GM12878 (cell line): ENCODE measurements around the gene HOXC13. TPM values are rescaled to one million over a fixed set of nuclear protein-coding genes. Genes with fewer than 3 reads are reported as not detected.

ENCODE experiments used
- ATAC-seq: fragments of 200-7000 bp; cut with Tn5 transposase; 3 replicates; pipeline ENCODE4 v1.9.1; 2020; ENCODE audit warnings: mild to moderate bottlenecking, moderate library complexity
- BruUV-seq: library from RNA; stranded (reverse); fragments of 400-500 nt; replicated peaks from 2 replicates; lab custom pipeline; 2021; lab: Mats Ljungman, UMichigan
- CTCF ChIA-PET: fragments of 300-600 bp; sonication (Branson Sonifier 250); formaldehyde crosslinking; extraction: SDS; loops from one replicate; lab custom pipeline; 2021; ENCODE audit warnings: inconsistent platforms; lab: Yijun Ruan, JAX
- POLR2A ChIA-PET: fragments of 350-600 bp; formaldehyde crosslinking; extraction: SDS; loops from one replicate; lab custom pipeline; 2021; ENCODE audit warnings: inconsistent platforms; lab: Charles Lee
- RAD21 ChIA-PET: fragments of 300-600 bp; sonication (Branson Sonifier 250); formaldehyde crosslinking; loops from one replicate; lab custom pipeline; 2023; ENCODE audit warnings: antibody characterized with exemption; ENCODE audit not compliant: unreplicated experiment; lab: Charles Lee
- SMC1A ChIA-PET: fragments of 300-600 bp; sonication (Branson Sonifier 250); formaldehyde crosslinking; loops from one replicate; lab custom pipeline; 2023; ENCODE audit not compliant: unreplicated experiment, uncharacterized antibody; lab: Charles Lee
- DNase-seq: peaks from one replicate; pipeline ENCODE4 v3.0.0-alpha.2; 2011; ENCODE audit warnings: low read depth, low spot score
- FAIRE-seq: peaks from 3 replicates; lab custom pipeline; 2011; peaks lifted over from hg19 to GRCh38; lab: Jason Lieb, UNC
- H2AFZ ChIP-seq: 2 replicates; pipeline ENCODE4 v1.6.0; 2011; ENCODE audit warnings: low read depth, low read length, control low read depth; ENCODE audit not compliant: control insufficient read depth
- H3K27ac ChIP-seq: 2 replicates; pipeline ENCODE4 v1.5.1; 2011; ENCODE audit warnings: control low read depth; ENCODE audit not compliant: control insufficient read depth, insufficient read depth
- H3K27me3 ChIP-seq, 2 experiments: replicated peaks in 1 of 2; 2 replicates each; pipeline versions ENCODE4 v1.6.0 to v1.6.1; 2011; ENCODE audit warnings: low read length in 1 of 2; ENCODE audit not compliant: control insufficient read depth in 2 of 2, insufficient read depth in 2 of 2
- H3K36me3 ChIP-seq, 2 experiments: 2 replicates each; pipeline ENCODE4 v1.5.1; 2011; ENCODE audit warnings: low read length in 1 of 2; ENCODE audit not compliant: control insufficient read depth in 2 of 2, insufficient read depth in 2 of 2
- H3K4me1 ChIP-seq: 2 replicates; pipeline ENCODE4 v1.6.1; 2011; ENCODE audit warnings: mild to moderate bottlenecking, low read length, moderate library complexity, mixed read lengths; ENCODE audit not compliant: control insufficient read depth, insufficient read depth
- H3K4me2 ChIP-seq: 2 replicates; pipeline ENCODE4 v1.6.0; 2011; ENCODE audit warnings: control low read depth; ENCODE audit not compliant: control insufficient read depth, insufficient read depth
- H3K4me3 ChIP-seq: fragments of 200-600 bp; sonication (generic); 2 replicates; pipeline ENCODE4 v1.5.1; 2016
- H3K79me2 ChIP-seq: 2 replicates; pipeline ENCODE4 v1.6.0; 2011; ENCODE audit warnings: low read length; ENCODE audit not compliant: control insufficient read depth, insufficient read depth
- H3K9ac ChIP-seq: 2 replicates; pipeline ENCODE4 v1.8.0; 2011; ENCODE audit warnings: low read length, control low read depth, mixed read lengths; ENCODE audit not compliant: control insufficient read depth, insufficient read depth
- H3K9me3 ChIP-seq: replicated peaks from 3 replicates; pipeline ENCODE4 v1.5.1; 2011; ENCODE audit warnings: mild to moderate bottlenecking, low read length; ENCODE audit not compliant: control insufficient read depth, insufficient read depth
- H4K20me1 ChIP-seq: 2 replicates; pipeline ENCODE4 v1.6.0; 2011; ENCODE audit not compliant: control insufficient read depth, insufficient read depth
- CBX5 ChIP-seq: sonication (generic); IDR thresholded peaks from 2 replicates; pipeline ENCODE4 v1.6.1; 2016; ENCODE audit warnings: low read depth, moderate library complexity, mild to moderate bottlenecking, inconsistent platforms
- EED ChIP-seq: sonication (generic); IDR thresholded peaks from 2 replicates; pipeline ENCODE4 v1.6.1; 2016; ENCODE audit warnings: antibody characterized with exemption, low read depth
- MTA2 ChIP-seq: fragments of 450-650 bp; IDR thresholded peaks from 2 replicates; pipeline ENCODE4 v1.6.1; 2016; ENCODE audit warnings: low read depth, mild to moderate bottlenecking, moderate library complexity
- NR2C1 ChIP-seq: fragments of 450-650 bp; IDR thresholded peaks from 2 replicates; pipeline ENCODE4 v1.6.1; 2017; ENCODE audit warnings: antibody characterized with exemption, mild to moderate bottlenecking, moderate library complexity
- RFX5 ChIP-seq: IDR thresholded peaks from 2 replicates; pipeline ENCODE4 v1.6.1; 2011; ENCODE audit warnings: low read depth, low read length, improper control_type of control experiment
- SMAD5 ChIP-seq: IDR thresholded peaks from 2 replicates; pipeline ENCODE4 v1.6.1; 2016; ENCODE audit warnings: antibody characterized with exemption, low read depth
- ZNF274 ChIP-seq: IDR thresholded peaks from one replicate; pipeline ENCODE4 v1.8.0; 2011; ENCODE audit not compliant: insufficient read length, insufficient read depth
- WGBS: methylation state at CpG from one replicate; pipeline ENCODE4 v1.1.6; 2016; ENCODE audit warnings: low lambda C conversion rate; ENCODE audit not compliant: insufficient replicate concordance, insufficient coverage; ENCODE audit errors: missing lambda C conversion rate; 5-methylcytosine and 5-hydroxymethylcytosine counted together
- in situ Hi-C: fragments of 300-500 bp; cut with MboI; formaldehyde crosslinking; loops from 9 replicates; pipeline ENCODE4 v1.14.3; 2018; ENCODE audit warnings: mixed read lengths
- intact Hi-C: fragments of 100-400 bp; cut with micrococcal nuclease; formaldehyde crosslinking; loops from one replicate; pipeline ENCODE4 v1.14.2; 2022; ENCODE audit not compliant: unreplicated experiment
- polyA plus RNA-seq, 11 experiments: library from polyadenylated mRNA; depleted of rRNA in 4 of 11; unstranded in 6 of 11; stranded (reverse) in 5 of 11; fragments of >200 nt; fragmentation: Nextera tagmentation in 4 of 11; fragmentation: Illumina TruSeq in 1 of 11; extraction: Ambion mirVana in 4 of 11; extraction: Trizol in 1 of 11; gene quantifications; 1 replicate in 1 of 11; 2 replicates in 10 of 11; pipeline versions ENCODE4 v1.2.1 to v1.2.3, GENCODE V29; 2011 to 2016; ENCODE audit warnings: inconsistent platforms in 2 of 11, missing spikeins in 2 of 11, low read depth in 1 of 11
- total RNA-seq, 4 experiments: library from RNA; depleted of rRNA in 3 of 4; stranded (reverse); fragments of >200 nt in 3 of 4; fragmentation: Illumina TruSeq in 1 of 4; extraction: Trizol in 1 of 4; gene quantifications; 2 replicates each; pipeline versions ENCODE4 v1.2.1 to v1.2.3, GENCODE V29; 2013 to 2021
- TF ChIP-seq, protein P1 (sequence below): fragments of 450-650 bp; IDR thresholded peaks from 2 replicates; pipeline ENCODE4 v1.6.1; 2017; ENCODE audit warnings: low read depth, mild to moderate bottlenecking, moderate library complexity

The HOXC13 gene
- total and polyA plus RNA-seq, 10 of the 15 experiments (the other 5 are each of a cell fraction or from before 2014, with no cell fraction given) = not detected

DNA sequence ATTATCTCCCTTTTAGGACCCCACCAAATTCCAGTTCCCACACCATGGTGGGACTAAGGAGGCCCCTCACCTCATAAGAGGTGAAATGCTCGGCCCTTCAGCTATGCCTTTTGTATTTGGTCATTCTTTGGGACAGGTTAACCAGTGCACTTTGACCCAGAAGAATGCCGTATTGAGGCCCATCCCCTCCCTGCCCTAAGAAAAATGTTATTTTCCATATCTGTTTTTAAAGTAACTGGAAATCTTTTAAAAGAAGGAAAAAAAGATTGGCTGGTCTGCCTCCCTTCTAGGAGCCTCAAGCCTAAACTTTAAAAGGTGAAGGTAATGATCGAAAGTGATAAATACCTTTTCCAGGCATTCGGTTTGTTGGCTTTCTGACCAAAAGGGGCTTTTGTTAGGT, 5.7 kb upstream of the HOXC13 start:
- CTCF ChIA-PET = no interaction called here
- ATAC-seq (no peak), DNase-seq (no peak), FAIRE-seq (no peak)
- H3K9ac ChIP-seq = no peak overlapping the region
- H3K9me3 ChIP-seq = no peaks in the 10 kb centered on the region
- RAD21 ChIA-PET = no interaction called here
- SMC1A ChIA-PET = interaction anchor here (1.3 kb wide), 1 partner anchor 8 kb away, joined by 3 read pairs; no protein-coding TSS in a partner anchor
- no peaks in the 10 kb centered on the region; the same call in 1 of the 2 replicates for H4K20me1 ChIP-seq
- H3K4me3 ChIP-seq = no peak overlapping the region
- H3K36me3 ChIP-seq = no peaks in the 10 kb centered on the region
- peaks cover 20 to 40% of the 10 kb centered on the region in 2 experiments for H3K27me3 ChIP-seq
- no peaks in the 10 kb centered on the region for H3K79me2 ChIP-seq
- in situ Hi-C loops = no loop called here
- 46% methylated on average over 4 of the region's 4 CpGs for WGBS
- intact Hi-C loops = no loop called here
- no TSS peak for BruUV-seq
- no peak overlapping the region for H2AFZ ChIP-seq
- TF ChIP-seq EED = no peak
- TF ChIP-seq ZNF274 = no peak
- TF ChIP-seq, protein P1, sequence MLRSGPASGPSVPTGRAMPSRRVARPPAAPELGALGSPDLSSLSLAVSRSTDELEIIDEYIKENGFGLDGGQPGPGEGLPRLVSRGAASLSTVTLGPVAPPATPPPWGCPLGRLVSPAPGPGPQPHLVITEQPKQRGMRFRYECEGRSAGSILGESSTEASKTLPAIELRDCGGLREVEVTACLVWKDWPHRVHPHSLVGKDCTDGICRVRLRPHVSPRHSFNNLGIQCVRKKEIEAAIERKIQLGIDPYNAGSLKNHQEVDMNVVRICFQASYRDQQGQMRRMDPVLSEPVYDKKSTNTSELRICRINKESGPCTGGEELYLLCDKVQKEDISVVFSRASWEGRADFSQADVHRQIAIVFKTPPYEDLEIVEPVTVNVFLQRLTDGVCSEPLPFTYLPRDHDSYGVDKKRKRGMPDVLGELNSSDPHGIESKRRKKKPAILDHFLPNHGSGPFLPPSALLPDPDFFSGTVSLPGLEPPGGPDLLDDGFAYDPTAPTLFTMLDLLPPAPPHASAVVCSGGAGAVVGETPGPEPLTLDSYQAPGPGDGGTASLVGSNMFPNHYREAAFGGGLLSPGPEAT = no peak
- TF ChIP-seq MTA2 = no peak
- no peak for TF ChIP-seq CBX5
- no peak for TF ChIP-seq RFX5
- no peak for TF ChIP-seq SMAD5
- no peak for TF ChIP-seq NR2C1
- no peaks in the 10 kb centered on the region for H3K4me1 ChIP-seq
- no peak overlapping the region for H3K27ac ChIP-seq
- H3K4me2 ChIP-seq = no peak overlapping the region
- POLR2A ChIA-PET = no interaction called here
